ENCODE results near the gene SRC.
"Not testable (repeated sequence)": the region's sequence is repeated elsewhere in the genome, so short reads cannot be mapped to it uniquely, and the experiment has no call there.

Gene SRC

GRCh38 chr20:37364013-37364926, 18.3 kb downstream of the SRC start:
- no peak for DNase-seq (ENCODE audit: low read depth)

GRCh38 chr20:37364927-37365272, 19.0 kb downstream of the SRC start:
- no peak for DNase-seq (ENCODE audit: low read depth)

- no peak for DNase-seq (ENCODE audit: low read depth)
These were observed 20.1 kb downstream of the SRC start for GRCh38 chr20:37365760-37366638.

- no peak for DNase-seq (ENCODE audit: low read depth)
These were observed 20.8 kb downstream of the SRC start for GRCh38 chr20:37366743-37367142.

- DNase-seq (ENCODE audit: low read depth): no peak
These were observed 23.9 kb downstream of the SRC start for GRCh38 chr20:37369846-37370245.

GRCh38 chr20:37371845-37372244, 25.9 kb downstream of the SRC start:
- not testable (repeated sequence) for DNase-seq (ENCODE audit: low read depth)

- DNase-seq (ENCODE audit: low read depth): no peak
These were observed 26.5 kb downstream of the SRC start for GRCh38 chr20:37372441-37372840.

- no peak for DNase-seq (ENCODE audit: low read depth)
These were observed 27.2 kb downstream of the SRC start for GRCh38 chr20:37373020-37373598.

GRCh38 chr20:37375227-37375626, 29.3 kb downstream of the SRC start:
- DNase-seq (ENCODE audit: low read depth): no peak

- no peak for DNase-seq (ENCODE audit: low read depth)
These were observed 30.4 kb downstream of the SRC start for GRCh38 chr20:37376324-37376723.

- DNase-seq (ENCODE audit: low read depth): no peak
These were observed 30.9 kb downstream of the SRC start for GRCh38 chr20:37376791-37377190.

- no peak for DNase-seq (ENCODE audit: low read depth)
These were observed 31.6 kb downstream of the SRC start for GRCh38 chr20:37377346-37378081.

- DNase-seq (ENCODE audit: low read depth): no peak
These were observed 32.5 kb downstream of the SRC start for GRCh38 chr20:37378420-37378784.

GRCh38 chr20:37378785-37379598, 33.1 kb downstream of the SRC start:
- DNase-seq (ENCODE audit: low read depth): peak; percentile 58

- peak; percentile 21 for DNase-seq (ENCODE audit: low read depth)
These were observed 34.3 kb downstream of the SRC start for GRCh38 chr20:37379967-37380828.

GRCh38 chr20:37380864-37381579, 35.1 kb downstream of the SRC start:
- DNase-seq (ENCODE audit: low read depth): no peak

GRCh38 chr20:37381621-37382471, 35.9 kb downstream of the SRC start:
- DNase-seq (ENCODE audit: low read depth): no peak

- no peak for DNase-seq (ENCODE audit: low read depth)
These were observed 36.7 kb downstream of the SRC start for GRCh38 chr20:37382482-37383120.
